ENCODE results near the gene LYST.

LYST gene

DNA sequence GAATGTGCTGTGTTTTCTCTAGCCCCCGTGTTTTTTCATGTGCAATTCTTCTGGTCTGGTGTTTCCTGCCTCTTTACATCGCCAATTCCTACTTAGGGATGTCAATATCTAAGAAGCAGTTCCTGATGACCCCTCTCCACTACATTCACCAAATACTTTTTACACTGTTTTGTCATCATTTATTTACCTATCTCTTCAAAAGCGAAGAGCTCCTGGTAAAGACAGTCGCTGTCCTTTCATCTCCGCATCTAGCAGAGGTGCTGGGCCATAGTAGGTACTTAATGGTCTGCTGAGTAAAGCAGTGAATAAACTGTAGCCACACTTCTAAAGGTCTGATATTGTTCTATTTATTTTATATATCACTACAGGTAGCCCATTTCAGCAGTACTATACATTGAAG, 43.0 kb downstream of the LYST start:
- CTCF ChIA-PET: no interaction called here
- POLR2A ChIA-PET: no interaction called here
- no peak for DNase-seq (ENCODE audit: extremely low spot score)
- no peak for TF ChIP-seq ELF4 (IDR thresholded peaks at IDR 0.05)
- no peak for TF ChIP-seq FOXA1 (IDR thresholded peaks at IDR 0.05)
- no peak for TF ChIP-seq L3MBTL2 (conservative IDR thresholded peaks at IDR 0.05)
- no peak for TF ChIP-seq FOXK2 (IDR thresholded peaks at IDR 0.05)
- TF ChIP-seq HDGF (IDR thresholded peaks at IDR 0.05; ENCODE audit: borderline replicate concordance): no peak
- no peak for TF ChIP-seq CTBP1 (IDR thresholded peaks at IDR 0.05; ENCODE audit: borderline replicate concordance)
- no peak for TF ChIP-seq BHLHE40 (IDR thresholded peaks at IDR 0.05; ENCODE audit: borderline replicate concordance)
- TF ChIP-seq ARNT (IDR thresholded peaks at IDR 0.05): no peak
- no peak for TF ChIP-seq SP1 (IDR thresholded peaks at IDR 0.05)
- TF ChIP-seq NFRKB (IDR thresholded peaks at IDR 0.05): no peak
- TF ChIP-seq SUZ12 (IDR thresholded peaks at IDR 0.05): no peak
- TF ChIP-seq FOXM1 (IDR thresholded peaks at IDR 0.05; ENCODE audit: borderline replicate concordance): no peak
- no peak for TF ChIP-seq TARDBP (IDR thresholded peaks at IDR 0.05)
- TF ChIP-seq, protein P1, sequence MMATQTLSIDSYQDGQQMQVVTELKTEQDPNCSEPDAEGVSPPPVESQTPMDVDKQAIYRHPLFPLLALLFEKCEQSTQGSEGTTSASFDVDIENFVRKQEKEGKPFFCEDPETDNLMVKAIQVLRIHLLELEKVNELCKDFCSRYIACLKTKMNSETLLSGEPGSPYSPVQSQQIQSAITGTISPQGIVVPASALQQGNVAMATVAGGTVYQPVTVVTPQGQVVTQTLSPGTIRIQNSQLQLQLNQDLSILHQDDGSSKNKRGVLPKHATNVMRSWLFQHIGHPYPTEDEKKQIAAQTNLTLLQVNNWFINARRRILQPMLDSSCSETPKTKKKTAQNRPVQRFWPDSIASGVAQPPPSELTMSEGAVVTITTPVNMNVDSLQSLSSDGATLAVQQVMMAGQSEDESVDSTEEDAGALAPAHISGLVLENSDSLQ (IDR thresholded peaks at IDR 0.05): no peak
- no peak for TF ChIP-seq LEF1 (IDR thresholded peaks at IDR 0.05; ENCODE audit: borderline replicate concordance)
- TF ChIP-seq ZNF384 (IDR thresholded peaks at IDR 0.05): no peak

DNA sequence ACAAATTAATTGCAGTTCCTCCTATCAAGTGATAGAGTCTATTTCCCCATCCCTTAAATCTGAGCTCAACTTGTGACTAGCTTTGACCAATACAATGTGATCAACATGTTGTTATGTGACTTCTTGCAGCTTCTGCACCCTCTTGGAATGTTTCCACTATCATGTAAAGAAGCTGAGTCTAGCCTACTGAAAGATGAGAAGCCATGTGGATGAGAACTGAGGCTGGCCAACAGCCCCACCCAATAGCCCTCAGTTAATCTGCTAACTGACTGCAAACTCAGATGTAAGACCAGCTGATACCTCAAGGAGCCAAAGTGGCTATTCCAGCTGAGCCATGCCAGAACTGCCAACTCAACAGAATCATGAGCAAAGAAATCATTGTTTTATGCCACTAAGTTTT, 44.0 kb downstream of the LYST start:
- POLR2A ChIA-PET: no interaction called here
- TF ChIP-seq SUZ12 (IDR thresholded peaks at IDR 0.05): no peak
- TF ChIP-seq FOXM1 (IDR thresholded peaks at IDR 0.05; ENCODE audit: borderline replicate concordance): no peak
- no peak for TF ChIP-seq SP1 (IDR thresholded peaks at IDR 0.05)
- TF ChIP-seq FOXA1 (IDR thresholded peaks at IDR 0.05): no peak
- TF ChIP-seq NFRKB (IDR thresholded peaks at IDR 0.05): no peak
- TF ChIP-seq ZNF384 (IDR thresholded peaks at IDR 0.05): no peak
- TF ChIP-seq TARDBP (IDR thresholded peaks at IDR 0.05): no peak
- TF ChIP-seq CTBP1 (IDR thresholded peaks at IDR 0.05; ENCODE audit: borderline replicate concordance): no peak
- no peak for TF ChIP-seq ELF4 (IDR thresholded peaks at IDR 0.05)
- TF ChIP-seq HDGF (IDR thresholded peaks at IDR 0.05; ENCODE audit: borderline replicate concordance): no peak
- no peak for TF ChIP-seq FOXK2 (IDR thresholded peaks at IDR 0.05)
- no peak for TF ChIP-seq ARNT (IDR thresholded peaks at IDR 0.05)
- TF ChIP-seq, protein P1 (IDR thresholded peaks at IDR 0.05): no peak
- no peak for TF ChIP-seq L3MBTL2 (conservative IDR thresholded peaks at IDR 0.05)
- TF ChIP-seq LEF1 (IDR thresholded peaks at IDR 0.05; ENCODE audit: borderline replicate concordance): no peak
- no peak for TF ChIP-seq BHLHE40 (IDR thresholded peaks at IDR 0.05; ENCODE audit: borderline replicate concordance)
- CTCF ChIA-PET: interaction anchor here (1.1 kb wide), 1 partner anchor 20 kb away, joined by 4 read pairs; no protein-coding TSS in a partner anchor
- DNase-seq (ENCODE audit: extremely low spot score): no peak

DNA sequence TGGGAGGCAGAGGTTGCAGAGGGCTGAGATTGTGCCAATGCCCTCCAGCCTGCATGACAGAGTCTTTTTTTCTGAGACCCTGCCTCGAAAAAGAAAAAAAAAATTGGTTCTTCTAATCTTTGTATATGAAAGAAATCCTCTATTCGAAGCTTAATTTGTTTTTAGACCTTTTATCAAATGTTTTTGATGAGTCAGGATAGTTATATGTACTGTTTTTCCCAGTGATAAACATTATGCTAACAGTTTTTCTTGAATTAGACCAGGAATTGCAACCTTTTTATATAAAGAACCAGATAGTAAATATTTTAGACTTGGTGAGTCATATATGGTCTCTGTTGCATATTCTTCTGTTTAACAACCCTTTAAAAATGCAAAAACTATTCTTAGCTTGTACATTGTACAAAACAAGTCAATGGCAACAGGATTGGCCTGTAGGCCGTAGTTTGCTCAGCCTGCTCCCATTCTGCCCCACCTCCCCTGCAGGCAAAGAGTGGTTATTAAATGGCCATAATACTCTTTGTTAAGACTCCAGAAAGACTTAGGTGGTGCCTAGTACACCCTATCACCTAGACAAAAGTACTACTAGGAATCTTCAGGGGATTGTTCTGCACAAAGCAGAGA, 45.2 kb downstream of the LYST start:
- TF ChIP-seq ZNF384 (IDR thresholded peaks at IDR 0.05) (no peak), HDGF (IDR thresholded peaks at IDR 0.05; ENCODE audit: borderline replicate concordance) (no peak), FOXA1 (IDR thresholded peaks at IDR 0.05) (no peak), SUZ12 (IDR thresholded peaks at IDR 0.05) (no peak), FOXK2 (IDR thresholded peaks at IDR 0.05) (no peak), CTBP1 (IDR thresholded peaks at IDR 0.05; ENCODE audit: borderline replicate concordance) (no peak), SP1 (IDR thresholded peaks at IDR 0.05) (no peak), L3MBTL2 (conservative IDR thresholded peaks at IDR 0.05) (no peak), NFRKB (IDR thresholded peaks at IDR 0.05) (no peak), ARNT (IDR thresholded peaks at IDR 0.05) (no peak), FOXM1 (IDR thresholded peaks at IDR 0.05; ENCODE audit: borderline replicate concordance) (no peak), BHLHE40 (IDR thresholded peaks at IDR 0.05; ENCODE audit: borderline replicate concordance) (no peak), TARDBP (IDR thresholded peaks at IDR 0.05) (no peak), LEF1 (IDR thresholded peaks at IDR 0.05; ENCODE audit: borderline replicate concordance) (no peak), ELF4 (IDR thresholded peaks at IDR 0.05) (no peak)
- TF ChIP-seq, protein P1 (IDR thresholded peaks at IDR 0.05): no peak
- no peak for DNase-seq (ENCODE audit: extremely low spot score)
- ChIA-PET POLR2A (no interaction called here), CTCF (no interaction called here)

DNA sequence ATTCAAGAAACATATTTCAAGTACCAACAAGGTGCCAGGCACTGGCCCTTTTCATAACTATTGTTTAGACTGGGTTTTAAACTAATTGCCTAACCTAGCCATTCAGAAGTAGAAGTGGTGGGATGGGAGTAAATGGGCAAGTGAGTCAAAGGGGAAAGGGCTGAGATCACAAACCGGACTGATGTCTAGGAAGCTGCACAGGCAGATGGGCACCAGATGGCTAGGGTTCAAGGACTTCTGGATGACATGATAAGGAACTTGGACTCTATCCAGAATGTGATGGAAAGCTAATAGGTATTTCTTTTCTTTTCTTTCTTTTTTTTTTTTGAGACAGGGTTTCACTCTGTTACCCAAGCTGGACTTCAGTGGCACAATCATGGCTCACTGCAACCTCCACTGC, 46.6 kb downstream of the LYST start:
- TF ChIP-seq HDGF (IDR thresholded peaks at IDR 0.05; ENCODE audit: borderline replicate concordance) (no peak), ZNF384 (IDR thresholded peaks at IDR 0.05) (no peak), FOXK2 (IDR thresholded peaks at IDR 0.05) (no peak), NFRKB (IDR thresholded peaks at IDR 0.05) (no peak), TARDBP (IDR thresholded peaks at IDR 0.05) (no peak), ARNT (IDR thresholded peaks at IDR 0.05) (no peak), FOXA1 (IDR thresholded peaks at IDR 0.05) (no peak), SP1 (IDR thresholded peaks at IDR 0.05) (no peak), ELF4 (IDR thresholded peaks at IDR 0.05) (no peak), FOXM1 (IDR thresholded peaks at IDR 0.05; ENCODE audit: borderline replicate concordance) (no peak), BHLHE40 (IDR thresholded peaks at IDR 0.05; ENCODE audit: borderline replicate concordance) (no peak), L3MBTL2 (conservative IDR thresholded peaks at IDR 0.05) (no peak), LEF1 (IDR thresholded peaks at IDR 0.05; ENCODE audit: borderline replicate concordance) (no peak)
- TF ChIP-seq, protein P1 (IDR thresholded peaks at IDR 0.05): no peak
- ChIA-PET CTCF (no interaction called here), POLR2A (interaction anchor here (1.7 kb wide), 1 partner anchor 15 kb away, joined by 3 read pairs; no protein-coding TSS in a partner anchor)
- no peak for DNase-seq (ENCODE audit: extremely low spot score)

DNA sequence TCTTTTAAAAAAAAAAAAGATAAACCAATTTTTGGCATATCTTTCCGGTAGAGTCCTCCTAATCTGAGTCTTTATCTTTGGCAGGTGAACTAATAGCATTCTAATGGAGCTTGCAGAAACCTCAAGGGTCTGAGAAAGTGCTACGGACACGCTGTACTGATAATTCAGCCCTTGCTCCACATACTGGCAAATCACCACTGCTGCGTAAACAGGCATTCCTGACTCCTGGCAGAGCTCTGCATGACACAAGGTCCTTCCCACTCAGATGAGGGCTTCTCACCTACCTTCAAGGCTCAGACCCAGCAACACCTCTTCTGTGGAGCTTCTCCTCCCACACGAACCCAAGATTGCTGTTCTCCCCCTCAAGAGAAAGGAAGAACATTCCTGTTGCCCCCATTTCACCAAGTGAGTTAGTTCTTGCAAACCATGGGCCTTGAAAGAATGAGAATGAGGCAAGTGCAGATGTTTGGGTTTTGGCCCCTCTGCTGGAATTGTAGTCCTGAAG, 48.0 kb downstream of the LYST start:
- ChIA-PET POLR2A (no interaction called here), CTCF (no interaction called here)
- no peak for DNase-seq (ENCODE audit: extremely low spot score)
- TF ChIP-seq FOXA1 (IDR thresholded peaks at IDR 0.05) (no peak), FOXK2 (IDR thresholded peaks at IDR 0.05) (no peak), BHLHE40 (IDR thresholded peaks at IDR 0.05; ENCODE audit: borderline replicate concordance) (no peak), NFRKB (IDR thresholded peaks at IDR 0.05) (no peak), SP1 (IDR thresholded peaks at IDR 0.05) (no peak), LEF1 (IDR thresholded peaks at IDR 0.05; ENCODE audit: borderline replicate concordance) (no peak), SUZ12 (IDR thresholded peaks at IDR 0.05) (no peak), FOXM1 (IDR thresholded peaks at IDR 0.05; ENCODE audit: borderline replicate concordance) (no peak), ZNF384 (IDR thresholded peaks at IDR 0.05) (no peak), ARNT (IDR thresholded peaks at IDR 0.05) (no peak), HDGF (IDR thresholded peaks at IDR 0.05; ENCODE audit: borderline replicate concordance) (no peak), CTBP1 (IDR thresholded peaks at IDR 0.05; ENCODE audit: borderline replicate concordance) (no peak), ELF4 (IDR thresholded peaks at IDR 0.05) (no peak), L3MBTL2 (conservative IDR thresholded peaks at IDR 0.05) (no peak), TARDBP (IDR thresholded peaks at IDR 0.05) (no peak)
- TF ChIP-seq, protein P1 (IDR thresholded peaks at IDR 0.05): no peak
